Panc1 (cell line): Measurements from ENCODE around the gene SHBG. TPM values are rescaled to one million over a fixed set of nuclear protein-coding genes. Genes with fewer than 3 reads are reported as not detected.
"Not testable (repeated sequence)": the region's sequence is repeated elsewhere in the genome, so short reads cannot be mapped to it uniquely, and the experiment has no call there.

Experiments used
- ATAC-seq: fragments of 200-7000 bp; cut with Tn5 transposase; 2 replicates; pipeline ENCODE4 v1.9.1; 2020; ENCODE audit warnings: mild to moderate bottlenecking, moderate library complexity
- BruUV-seq: library from RNA; stranded (reverse); fragments of 400-500 nt; replicated peaks from 2 replicates; lab custom pipeline; 2021; lab: Mats Ljungman, UMichigan
- CTCF ChIA-PET: fragments of 300-600 bp; sonication (Branson Sonifier 250); formaldehyde crosslinking; loops from one replicate; lab custom pipeline; 2022; ENCODE audit warnings: antibody characterized with exemption; lab: Charles Lee
- POLR2A ChIA-PET: fragments of 300-600 bp; sonication (Branson Sonifier 250); formaldehyde crosslinking; loops from one replicate; lab custom pipeline; 2022; ENCODE audit warnings: antibody characterized with exemption; lab: Charles Lee
- DNase-seq: peaks from one replicate; pipeline ENCODE4 v3.0.0-alpha.2; 2010; ENCODE audit warnings: low read depth, low spot score
- H3K27ac ChIP-seq: 2 replicates; pipeline ENCODE4 v1.5.1; 2011; ENCODE audit warnings: mild to moderate bottlenecking, low read length, inconsistent platforms
- H3K27me3 ChIP-seq: fragments of 200-500 bp; sonication (Bioruptor generic); 2 replicates; pipeline ENCODE4 v1.6.0; 2014; ENCODE audit warnings: low read length, inconsistent platforms; ENCODE audit not compliant: control insufficient read depth, insufficient read depth
- H3K36me3 ChIP-seq: fragments of 200-500 bp; sonication (Bioruptor generic); 2 replicates; pipeline ENCODE4 v1.5.1; 2014; ENCODE audit warnings: inconsistent platforms, mild to moderate bottlenecking, low read length, moderate library complexity; ENCODE audit not compliant: control insufficient read depth, insufficient read depth
- H3K4me1 ChIP-seq: 2 replicates; pipeline ENCODE4 v1.5.1; 2011; ENCODE audit warnings: inconsistent platforms, mild to moderate bottlenecking, low read length, moderate library complexity; ENCODE audit not compliant: control insufficient read depth, insufficient read depth
- H3K4me3 ChIP-seq, 2 experiments: 2 replicates each; pipeline ENCODE4 v1.5.1; 2011 to 2012; ENCODE audit warnings: low read depth in 2 of 2, low read length in 2 of 2, mild to moderate bottlenecking in 2 of 2, inconsistent platforms in 1 of 2, moderate library complexity in 1 of 2
- H3K9me3 ChIP-seq: fragments of 200-500 bp; sonication (Bioruptor generic); 2 replicates; pipeline ENCODE4 v1.5.1; 2014; ENCODE audit warnings: low read depth, mild to moderate bottlenecking, inconsistent platforms, low read length, moderate library complexity; ENCODE audit not compliant: control insufficient read depth, insufficient read depth
- POLR2AphosphoS5 ChIP-seq: IDR thresholded peaks from 2 replicates; pipeline ENCODE4 v1.6.1; 2012; ENCODE audit warnings: mild to moderate bottlenecking, low read depth, low read length, moderate library complexity
- SIN3A ChIP-seq: IDR thresholded peaks from 2 replicates; pipeline ENCODE4 v1.6.1; 2012; ENCODE audit warnings: low read depth, mild to moderate bottlenecking, low read length, moderate library complexity, borderline replicate concordance; ENCODE audit not compliant: insufficient read depth
- TCF7L2 ChIP-seq: IDR thresholded peaks from 2 replicates; pipeline ENCODE4 v1.6.1; 2011; ENCODE audit warnings: mild to moderate bottlenecking, low read depth, low read length, inconsistent platforms
- in situ Hi-C: cut with HindIII; loops from 2 replicates; pipeline ENCODE4 v1.10.0; 2016; ENCODE audit warnings: low sequenced_read_pairs, low pct_unique_long_range_greater_than_20kb
- intact Hi-C: fragments of 100-400 bp; cut with micrococcal nuclease; formaldehyde crosslinking; loops from one replicate; pipeline ENCODE4 v1.10.0; 2022; ENCODE audit not compliant: unreplicated experiment
- total RNA-seq: library from RNA; stranded (reverse); gene quantifications from one replicate; pipeline ENCODE4 v1.2.1, GENCODE V29; 2021; ENCODE audit not compliant: unreplicated experiment
- TF ChIP-seq, protein P1 (sequence below), 2 experiments: IDR thresholded peaks; 2 replicates each; pipeline ENCODE4 v1.6.1; 2011 to 2012; ENCODE audit warnings: low read depth in 2 of 2, control low read depth in 1 of 2, low read length in 1 of 2, mild to moderate bottlenecking in 1 of 2, moderate library complexity in 1 of 2; ENCODE audit not compliant: insufficient read depth in 1 of 2
- TF ChIP-seq, protein P2 (sequence below): fragments of 450-650 bp; IDR thresholded peaks from 2 replicates; pipeline ENCODE4 v1.5.1; 2017; ENCODE audit warnings: mild to moderate bottlenecking

The SHBG gene
- total RNA-seq, 1 experiment from 2014 or later, result 1.2 TPM

DNA sequence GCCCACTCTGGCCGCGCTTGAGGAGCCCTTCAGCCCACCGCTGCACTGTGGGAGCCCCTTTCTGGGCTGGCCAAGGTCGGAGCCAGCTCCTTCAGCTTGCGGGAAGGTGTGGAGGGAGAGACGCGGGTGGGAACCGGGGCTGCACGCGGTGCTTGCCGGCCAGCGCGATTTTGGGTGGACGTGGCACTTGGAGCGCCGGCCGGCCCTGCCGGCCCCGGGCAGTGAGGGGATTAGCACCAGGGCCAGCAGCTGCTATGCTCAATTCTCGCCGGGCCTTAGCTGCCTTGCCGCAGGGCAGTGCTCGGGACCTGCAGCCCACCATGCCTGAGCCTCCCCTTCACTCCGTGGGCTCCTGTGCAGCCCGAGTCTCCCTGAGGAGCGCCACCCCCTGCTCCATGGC lies 10.8 kb downstream of the SHBG start:
- no TSS peak for BruUV-seq
- Histone ChIP-seq H3K27ac (no peak overlapping the region), H3K4me1 (no peaks in the 10 kb centered on the region), H3K9me3 (no peaks in the 10 kb centered on the region), H3K27me3 (no peaks in the 10 kb centered on the region), H3K36me3 (no peaks in the 10 kb centered on the region), H3K4me3 (no peak overlapping the region)
- intact Hi-C loops, result no loop called here
- CTCF ChIA-PET, result interaction anchor here (0.6 kb wide), 1 partner anchor 43 kb away, joined by 3 read pairs; no protein-coding TSS in a partner anchor
- in situ Hi-C loops, result no loop called here
- TF ChIP-seq, protein P1, sequence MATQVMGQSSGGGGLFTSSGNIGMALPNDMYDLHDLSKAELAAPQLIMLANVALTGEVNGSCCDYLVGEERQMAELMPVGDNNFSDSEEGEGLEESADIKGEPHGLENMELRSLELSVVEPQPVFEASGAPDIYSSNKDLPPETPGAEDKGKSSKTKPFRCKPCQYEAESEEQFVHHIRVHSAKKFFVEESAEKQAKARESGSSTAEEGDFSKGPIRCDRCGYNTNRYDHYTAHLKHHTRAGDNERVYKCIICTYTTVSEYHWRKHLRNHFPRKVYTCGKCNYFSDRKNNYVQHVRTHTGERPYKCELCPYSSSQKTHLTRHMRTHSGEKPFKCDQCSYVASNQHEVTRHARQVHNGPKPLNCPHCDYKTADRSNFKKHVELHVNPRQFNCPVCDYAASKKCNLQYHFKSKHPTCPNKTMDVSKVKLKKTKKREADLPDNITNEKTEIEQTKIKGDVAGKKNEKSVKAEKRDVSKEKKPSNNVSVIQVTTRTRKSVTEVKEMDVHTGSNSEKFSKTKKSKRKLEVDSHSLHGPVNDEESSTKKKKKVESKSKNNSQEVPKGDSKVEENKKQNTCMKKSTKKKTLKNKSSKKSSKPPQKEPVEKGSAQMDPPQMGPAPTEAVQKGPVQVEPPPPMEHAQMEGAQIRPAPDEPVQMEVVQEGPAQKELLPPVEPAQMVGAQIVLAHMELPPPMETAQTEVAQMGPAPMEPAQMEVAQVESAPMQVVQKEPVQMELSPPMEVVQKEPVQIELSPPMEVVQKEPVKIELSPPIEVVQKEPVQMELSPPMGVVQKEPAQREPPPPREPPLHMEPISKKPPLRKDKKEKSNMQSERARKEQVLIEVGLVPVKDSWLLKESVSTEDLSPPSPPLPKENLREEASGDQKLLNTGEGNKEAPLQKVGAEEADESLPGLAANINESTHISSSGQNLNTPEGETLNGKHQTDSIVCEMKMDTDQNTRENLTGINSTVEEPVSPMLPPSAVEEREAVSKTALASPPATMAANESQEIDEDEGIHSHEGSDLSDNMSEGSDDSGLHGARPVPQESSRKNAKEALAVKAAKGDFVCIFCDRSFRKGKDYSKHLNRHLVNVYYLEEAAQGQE (IDR thresholded peaks at IDR 0.05; ENCODE audit: insufficient read depth in 1 of 2, low read depth in 2 of 2, low read length in 1 of 2), result no peak
- no peak for TF ChIP-seq SIN3A
- TF ChIP-seq, protein P2, sequence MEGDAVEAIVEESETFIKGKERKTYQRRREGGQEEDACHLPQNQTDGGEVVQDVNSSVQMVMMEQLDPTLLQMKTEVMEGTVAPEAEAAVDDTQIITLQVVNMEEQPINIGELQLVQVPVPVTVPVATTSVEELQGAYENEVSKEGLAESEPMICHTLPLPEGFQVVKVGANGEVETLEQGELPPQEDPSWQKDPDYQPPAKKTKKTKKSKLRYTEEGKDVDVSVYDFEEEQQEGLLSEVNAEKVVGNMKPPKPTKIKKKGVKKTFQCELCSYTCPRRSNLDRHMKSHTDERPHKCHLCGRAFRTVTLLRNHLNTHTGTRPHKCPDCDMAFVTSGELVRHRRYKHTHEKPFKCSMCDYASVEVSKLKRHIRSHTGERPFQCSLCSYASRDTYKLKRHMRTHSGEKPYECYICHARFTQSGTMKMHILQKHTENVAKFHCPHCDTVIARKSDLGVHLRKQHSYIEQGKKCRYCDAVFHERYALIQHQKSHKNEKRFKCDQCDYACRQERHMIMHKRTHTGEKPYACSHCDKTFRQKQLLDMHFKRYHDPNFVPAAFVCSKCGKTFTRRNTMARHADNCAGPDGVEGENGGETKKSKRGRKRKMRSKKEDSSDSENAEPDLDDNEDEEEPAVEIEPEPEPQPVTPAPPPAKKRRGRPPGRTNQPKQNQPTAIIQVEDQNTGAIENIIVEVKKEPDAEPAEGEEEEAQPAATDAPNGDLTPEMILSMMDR, result no peak
- no peak for TF ChIP-seq TCF7L2
- TF ChIP-seq POLR2AphosphoS5, result no peak
- ATAC-seq (no peak), DNase-seq (no peak)
- POLR2A ChIA-PET, result no interaction called here

DNA sequence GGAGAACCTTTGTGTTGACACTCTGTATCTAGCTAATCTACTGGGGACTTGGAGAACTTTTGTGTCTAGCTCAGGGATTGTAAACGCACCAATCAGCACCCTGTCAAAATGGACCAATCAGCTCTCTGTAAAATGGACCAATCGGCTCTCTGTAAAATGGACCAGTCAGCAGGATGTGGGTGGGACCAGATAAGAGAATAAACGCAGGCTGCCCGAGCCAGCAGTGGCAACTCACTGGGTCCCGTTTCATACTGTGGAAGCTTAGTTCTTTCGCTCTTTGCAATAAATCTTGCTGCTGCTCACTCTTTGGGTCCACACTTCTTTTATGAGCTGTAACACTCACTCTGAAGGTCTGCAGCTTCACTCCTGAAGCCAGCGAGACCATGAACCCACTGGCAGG lies 11.7 kb downstream of the SHBG start:
- H3K4me3 ChIP-seq, in situ Hi-C loops, BruUV-seq, H3K27me3 ChIP-seq, H3K27ac ChIP-seq, intact Hi-C loops, H3K9me3 ChIP-seq, H3K36me3 ChIP-seq, H3K4me1 ChIP-seq, ATAC-seq, DNase-seq: not testable (repeated sequence)
- ChIA-PET CTCF (interaction anchor here (0.6 to 1.1 kb wide), 2 partner anchors 16 to 473 kb away, joined by 3 read pairs; no protein-coding TSS in a partner anchor), POLR2A (interaction anchor here (0.6 kb wide), 1 partner anchor 123 kb away, joined by 4 read pairs; no protein-coding TSS in a partner anchor)

DNA sequence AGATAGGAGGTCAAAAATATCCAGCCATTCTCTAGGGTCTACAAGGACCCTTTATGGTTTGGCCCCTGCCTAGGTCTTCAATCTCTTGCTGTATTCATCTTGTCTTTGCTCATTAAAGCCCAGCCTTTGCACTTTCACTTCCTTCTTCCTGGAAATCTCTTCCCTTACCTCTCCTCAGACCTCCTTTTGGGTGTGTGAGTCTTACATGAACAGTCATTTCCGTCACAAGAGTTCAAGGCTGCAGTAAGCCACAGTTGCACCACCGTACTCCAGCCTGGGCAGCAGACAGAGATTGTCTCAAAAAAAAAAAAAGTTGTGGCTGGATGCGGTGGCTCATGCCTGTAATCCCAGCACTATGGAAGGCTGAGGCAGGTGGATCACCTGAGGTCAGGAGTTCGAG lies 14.8 kb downstream of the SHBG start:
- TF ChIP-seq, protein P1 (IDR thresholded peaks at IDR 0.05; ENCODE audit: insufficient read depth in 1 of 2, low read depth in 2 of 2, low read length in 1 of 2), result no peak
- no peak for TF ChIP-seq POLR2AphosphoS5
- no peak for TF ChIP-seq TCF7L2
- TF ChIP-seq, protein P2, result no peak
- no peak for TF ChIP-seq SIN3A
- Histone ChIP-seq H3K27ac (no peak overlapping the region), H3K27me3 (no peaks in the 10 kb centered on the region), H3K4me3 (no peak overlapping the region), H3K9me3 (no peaks in the 10 kb centered on the region), H3K4me1 (no peaks in the 10 kb centered on the region), H3K36me3 (no peaks in the 10 kb centered on the region)
- in situ Hi-C loops (no loop called here), intact Hi-C loops (no loop called here)
- ChIA-PET CTCF (no interaction called here), POLR2A (no interaction called here)
- DNase-seq, result no peak
- no peak for ATAC-seq
- no TSS peak for BruUV-seq
